HEK293 (cell line): ENCODE measurements around the gene ANGPT4.

ENCODE experiments used
- ATF2 ChIP-seq: fragments of 450-650 bp; formaldehyde crosslinking; IDR thresholded peaks from 2 replicates; pipeline ENCODE4 v1.5.1; 2016; ENCODE audit warnings: missing biosample characterization, missing genetic modification characterization, low read depth
- CTCF ChIP-seq: fragments of 450-650 bp; formaldehyde crosslinking; IDR thresholded peaks from 2 replicates; pipeline ENCODE4 v1.5.1; 2016; ENCODE audit warnings: missing biosample characterization, missing genetic modification characterization
- KLF17 ChIP-seq: fragments of 450-650 bp; formaldehyde crosslinking; IDR thresholded peaks from 2 replicates; pipeline ENCODE4 v1.5.1; 2016; ENCODE audit warnings: missing biosample characterization, missing genetic modification characterization
- SALL2 ChIP-seq: fragments of 450-650 bp; formaldehyde crosslinking; IDR thresholded peaks from 2 replicates; pipeline ENCODE4 v1.5.0; 2017; ENCODE audit warnings: missing biosample characterization, mild to moderate bottlenecking, missing genetic modification characterization, borderline replicate concordance
- SP2 ChIP-seq: fragments of 450-650 bp; formaldehyde crosslinking; IDR thresholded peaks from 2 replicates; pipeline ENCODE4 v1.5.1; 2016; ENCODE audit warnings: missing biosample characterization, missing genetic modification characterization
- TRIM28 ChIP-seq: IDR thresholded peaks from 2 replicates; pipeline ENCODE4 v1.6.1; 2011; ENCODE audit warnings: low read length, control low read depth, borderline replicate concordance
- ZFHX2 ChIP-seq: fragments of 450-650 bp; formaldehyde crosslinking; conservative IDR thresholded peaks from 2 replicates; pipeline ENCODE4 v1.5.1; 2016; ENCODE audit warnings: missing biosample characterization, missing genetic modification characterization
- ZNF140 ChIP-seq: fragments of 450-650 bp; formaldehyde crosslinking; IDR thresholded peaks from 2 replicates; pipeline ENCODE4 v1.5.1; 2016; ENCODE audit warnings: missing biosample characterization, missing genetic modification characterization
- ZNF169 ChIP-seq: fragments of 450-650 bp; formaldehyde crosslinking; IDR thresholded peaks from 2 replicates; pipeline ENCODE4 v1.5.1; 2016; ENCODE audit warnings: missing biosample characterization, missing genetic modification characterization
- ZNF324 ChIP-seq: fragments of 450-650 bp; formaldehyde crosslinking; IDR thresholded peaks from 2 replicates; pipeline ENCODE4 v1.5.1; 2016; ENCODE audit warnings: missing biosample characterization, missing genetic modification characterization
- ZNF513 ChIP-seq: fragments of 450-650 bp; IDR thresholded peaks from 2 replicates; pipeline ENCODE4 v1.5.1; 2018; ENCODE audit warnings: missing biosample characterization, missing genetic modification characterization
- ZNF561 ChIP-seq: fragments of 450-650 bp; IDR thresholded peaks from 2 replicates; pipeline ENCODE4 v1.5.1; 2018; ENCODE audit warnings: missing biosample characterization, missing genetic modification characterization, borderline replicate concordance
- ZNF670 ChIP-seq: fragments of 450-650 bp; formaldehyde crosslinking; IDR thresholded peaks from 2 replicates; pipeline ENCODE4 v1.5.1; 2016; ENCODE audit warnings: missing biosample characterization, missing genetic modification characterization, low read depth

GRCh38 chr20:853406-853996, 62.6 kb downstream of the ANGPT4 start:
- TF ChIP-seq CTCF (tag by site-specific recombination): no peak
- TF ChIP-seq SP2 (tag by site-specific recombination): no peak
- TF ChIP-seq ZNF513: no peak
- no peak for TF ChIP-seq ZNF140 (tag by site-specific recombination)
- TF ChIP-seq KLF17: no peak
- TF ChIP-seq ZNF169 (tag by site-specific recombination): no peak
- TF ChIP-seq ZNF561 (tag by site-specific recombination): no peak
- no peak for TF ChIP-seq ZNF670 (tag by site-specific recombination)
- TF ChIP-seq ZFHX2 (tag by site-specific recombination): no peak
- TF ChIP-seq SALL2 (tag by site-specific recombination): no peak
- no peak for TF ChIP-seq ATF2 (tag by site-specific recombination)
- TF ChIP-seq TRIM28: no peak
- TF ChIP-seq ZNF324 (tag by site-specific recombination): no peak
